ENCODE measurements around the gene RUNX2. TPM values are rescaled to one million over a fixed set of nuclear protein-coding genes. Genes with fewer than 3 reads are reported as not detected.

Gene RUNX2
- total RNA-seq, 1 donor from 2014 or later = 0.09 TPM

- no peak overlapping the region for H3K4me3 ChIP-seq
- peaks cover 16% of the 10 kb centered on the region for H3K27me3 Mint-ChIP-seq (ENCODE audit: insufficient read depth, low read depth)
- H3K4me1 Mint-ChIP-seq = peaks cover 12% of the 10 kb centered on the region
- H3K4me1 ChIP-seq = peaks cover 6% of the 10 kb centered on the region
- H3K36me3 ChIP-seq = no peaks in the 10 kb centered on the region
- no peaks in the 10 kb centered on the region for H3K79me2 ChIP-seq (ENCODE audit: low read depth)
- H3K36me3 Mint-ChIP-seq = no peaks in the 10 kb centered on the region
- H3K4me3 Mint-ChIP-seq = no peak overlapping the region
- no peak overlapping the region for H3K9ac ChIP-seq
- no peak overlapping the region for H3K27ac Mint-ChIP-seq
- peaks cover 55% of the 10 kb centered on the region for H3K27me3 ChIP-seq
- no peak for TF ChIP-seq CTCF (IDR thresholded peaks at IDR 0.05)
- TF ChIP-seq EZH2 (IDR thresholded peaks at IDR 0.05) = no peak
- TF ChIP-seq EZH2phosphoT487 (IDR thresholded peaks at IDR 0.05) = no peak
- H3K4me2 ChIP-seq = no peak overlapping the region
- H3K9me3 Mint-ChIP-seq = no peaks in the 10 kb centered on the region
- H3F3A ChIP-seq (ENCODE audit: low read depth) = no peaks in the 10 kb centered on the region
- DNase-seq (ENCODE audit: low spot score) = no peak
- no peak overlapping the region for H2AFZ ChIP-seq (replicated peaks)
- no peak overlapping the region for H3K27ac ChIP-seq
- no peaks in the 10 kb centered on the region for H3K9me3 ChIP-seq (ENCODE audit: low read depth)
- H4K20me1 ChIP-seq (ENCODE audit: low read depth) = no peaks in the 10 kb centered on the region
Observed at GRCh38 chr6:45415315-45415714, 87.2 kb downstream of the RUNX2 start.

- H2AFZ ChIP-seq (replicated peaks) = no peak overlapping the region
- no peaks in the 10 kb centered on the region for H3K9me3 ChIP-seq (ENCODE audit: low read depth)
- Mint-ChIP-seq H3K4me3 (no peak overlapping the region), H3K27me3 (ENCODE audit: insufficient read depth, low read depth) (peaks cover 22% of the 10 kb centered on the region), H3K9me3 (no peaks in the 10 kb centered on the region), H3K4me1 (peaks cover 19% of the 10 kb centered on the region), H3K36me3 (no peaks in the 10 kb centered on the region), H3K27ac (no peak overlapping the region)
- no peak overlapping the region for H3K9ac ChIP-seq
- H4K20me1 ChIP-seq (ENCODE audit: low read depth) = no peaks in the 10 kb centered on the region
- no peaks in the 10 kb centered on the region for H3K79me2 ChIP-seq (ENCODE audit: low read depth)
- no peaks in the 10 kb centered on the region for H3K36me3 ChIP-seq
- H3K4me3 ChIP-seq = no peak overlapping the region
- no peaks in the 10 kb centered on the region for H3F3A ChIP-seq (ENCODE audit: low read depth)
- TF ChIP-seq EZH2 (IDR thresholded peaks at IDR 0.05) = no peak
- no peak for TF ChIP-seq EZH2phosphoT487 (IDR thresholded peaks at IDR 0.05)
- TF ChIP-seq CTCF (IDR thresholded peaks at IDR 0.05) = no peak
- no peak overlapping the region for H3K4me2 ChIP-seq
- no peak for DNase-seq (ENCODE audit: low spot score)
- peaks cover 13% of the 10 kb centered on the region for H3K4me1 ChIP-seq
- H3K27me3 ChIP-seq = peaks cover 62% of the 10 kb centered on the region
- no peak overlapping the region for H3K27ac ChIP-seq
Observed at GRCh38 chr6:45415788-45416518, 87.8 kb downstream of the RUNX2 start.

GRCh38 chr6:45416700-45417099, 88.6 kb downstream of the RUNX2 start:
- TF ChIP-seq EZH2phosphoT487 (IDR thresholded peaks at IDR 0.05) = no peak
- TF ChIP-seq CTCF (IDR thresholded peaks at IDR 0.05) = no peak
- no peak for TF ChIP-seq EZH2 (IDR thresholded peaks at IDR 0.05)
- no peaks in the 10 kb centered on the region for H3K79me2 ChIP-seq (ENCODE audit: low read depth)
- Mint-ChIP-seq H3K4me3 (no peak overlapping the region), H3K4me1 (peaks cover 25% of the 10 kb centered on the region), H3K9me3 (no peaks in the 10 kb centered on the region), H3K27ac (no peak overlapping the region), H3K36me3 (no peaks in the 10 kb centered on the region), H3K27me3 (ENCODE audit: insufficient read depth, low read depth) (peaks cover 28% of the 10 kb centered on the region)
- H3F3A ChIP-seq (ENCODE audit: low read depth) = no peaks in the 10 kb centered on the region
- peaks cover 17% of the 10 kb centered on the region for H3K4me1 ChIP-seq
- H2AFZ ChIP-seq (replicated peaks) = no peak overlapping the region
- no peak for DNase-seq (ENCODE audit: low spot score)
- no peak overlapping the region for H3K4me3 ChIP-seq
- no peaks in the 10 kb centered on the region for H4K20me1 ChIP-seq (ENCODE audit: low read depth)
- H3K9me3 ChIP-seq (ENCODE audit: low read depth) = no peaks in the 10 kb centered on the region
- no peak overlapping the region for H3K9ac ChIP-seq
- no peak overlapping the region for H3K27ac ChIP-seq
- no peak overlapping the region for H3K4me2 ChIP-seq
- peaks cover 69% of the 10 kb centered on the region for H3K27me3 ChIP-seq
- H3K36me3 ChIP-seq = no peaks in the 10 kb centered on the region
